Lung (tissue), 12 donors: ENCODE data around the gene UBE2I. TPM values are rescaled to one million over a fixed set of nuclear protein-coding genes. Genes with fewer than 3 reads are reported as not detected.

Experiments used
- ATAC-seq: fragments of 200-7000 bp; cut with Tn5 transposase; one replicate; pipeline ENCODE4 v1.9.1; 2020; ENCODE audit warnings: moderate number of reproducible peaks; ENCODE audit not compliant: insufficient read depth, low FRiP score
- DNase-seq, 3 donors: peaks; one replicate each; pipeline ENCODE4 v3.0.0-alpha.2; 2013 to 2017
- H3K27ac ChIP-seq, 2 donors: one replicate each; pipeline ENCODE4 v1.5.1; 2013; ENCODE audit warnings: mild to moderate bottlenecking in 2 of 2, moderate library complexity in 2 of 2, control low read depth in 1 of 2, inconsistent platforms in 1 of 2, low read depth in 1 of 2, low read length in 1 of 2
- H3K27me3 ChIP-seq, 3 donors: one replicate each; pipeline ENCODE4 v1.5.1; 2013; ENCODE audit warnings: low read length in 2 of 3; ENCODE audit not compliant: control insufficient read depth in 3 of 3, insufficient read depth in 3 of 3
- H3K36me3 ChIP-seq, 4 donors: one replicate each; pipeline ENCODE4 v1.5.1; 2013; ENCODE audit warnings: low read length in 4 of 4, mild to moderate bottlenecking in 1 of 4, moderate library complexity in 1 of 4; ENCODE audit not compliant: control insufficient read depth in 4 of 4, insufficient read depth in 4 of 4
- H3K4me1 ChIP-seq, 5 donors: one replicate each; pipeline ENCODE4 v1.5.1; 2013; ENCODE audit warnings: low read length in 5 of 5, mild to moderate bottlenecking in 2 of 5, moderate library complexity in 1 of 5; ENCODE audit not compliant: control insufficient read depth in 5 of 5, insufficient read depth in 5 of 5
- H3K4me3 ChIP-seq: one replicate; pipeline ENCODE4 v1.5.1; 2013; ENCODE audit warnings: mild to moderate bottlenecking, control low read depth, moderate library complexity
- H3K9ac ChIP-seq, 2 donors: one replicate each; pipeline ENCODE4 v1.5.1; 2013; ENCODE audit warnings: low read length in 2 of 2, control low read depth in 1 of 2; ENCODE audit not compliant: insufficient read depth in 1 of 2
- H3K9me3 ChIP-seq, 4 donors: one replicate each; pipeline ENCODE4 v1.5.1; 2013; ENCODE audit warnings: low read length in 3 of 4, mild to moderate bottlenecking in 1 of 4, moderate library complexity in 1 of 4; ENCODE audit not compliant: control insufficient read depth in 4 of 4, insufficient read depth in 3 of 4
- WGBS, 2 donors: extraction: QIAGEN DNeasy Blood & Tissue Kit; methylation state at CpG; one replicate each; pipeline ENCODE4 v1.1.7; 2013; 5-methylcytosine and 5-hydroxymethylcytosine counted together
- polyA plus RNA-seq, 2 donors: library from polyadenylated mRNA; stranded (reverse); fragments of 200-250 nt; gene quantifications; one replicate each; pipeline ENCODE4 v1.2.1, GENCODE V29; 2013
- total RNA-seq, 2 donors: library from RNA; depleted of rRNA in 1 of 2; stranded (reverse); fragments of >200 nt in 1 of 2; gene quantifications; one replicate each; pipeline ENCODE4 v1.2.1, GENCODE V29; 2014 to 2021
- TF ChIP-seq, protein P1 (sequence below): IDR thresholded peaks from 2 replicates; pipeline ENCODE4 v1.5.1; 2012; ENCODE audit warnings: mild to moderate bottlenecking; ENCODE audit errors: control extremely low read depth, extremely low read depth
- donor health status: control.
- donor health status: control.
- donor health status: Bipolar disorder and iron deficiency.
- donor health status: healthy.
- donor health status: DM: yes; HTN: yes; CAD: no.

The UBE2I gene
- total and polyA plus RNA-seq, 4 donors = 63.9 to 96.8 (median 81.5) TPM

DNA sequence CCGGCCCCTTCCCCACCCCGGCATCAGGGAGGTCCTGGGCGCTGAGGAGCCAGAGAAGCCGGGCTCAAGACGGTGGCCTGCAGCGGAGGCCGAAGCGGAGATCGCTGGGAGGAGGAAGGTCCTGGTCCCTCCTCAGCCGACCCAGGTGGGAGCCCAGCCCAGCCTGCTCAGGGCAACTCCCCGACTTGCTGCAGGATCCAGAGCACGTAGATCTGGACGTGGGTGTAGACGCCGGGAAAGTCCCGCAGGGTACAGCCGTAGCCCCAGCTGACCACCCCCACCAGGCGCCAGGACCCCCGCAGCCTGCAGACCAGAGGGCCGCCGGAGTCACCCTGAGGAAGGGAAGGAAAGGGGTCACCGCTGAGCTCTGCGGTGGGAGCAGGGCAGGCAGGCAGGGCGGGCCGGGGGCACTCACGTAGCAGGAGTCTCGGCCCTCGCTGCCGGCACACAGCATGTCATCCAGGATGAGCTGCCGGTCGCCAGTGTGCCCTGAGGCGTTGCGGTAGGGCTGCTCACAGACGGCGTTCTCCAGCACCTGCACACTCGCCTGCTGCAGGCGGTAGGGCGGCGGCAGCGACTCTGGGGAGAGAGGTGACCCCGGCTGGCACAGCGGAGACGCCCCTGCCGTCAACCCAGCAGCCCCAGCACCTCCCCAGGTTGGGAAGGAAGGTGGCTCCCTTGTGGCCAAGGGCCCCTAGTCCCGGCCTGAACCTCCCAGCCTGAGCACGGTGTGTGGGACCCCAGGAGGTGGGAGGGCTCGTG is 48.1 kb upstream of the UBE2I start:
- no peak for ATAC-seq
- no peak for DNase-seq
- Histone ChIP-seq H3K9ac (no peak overlapping the region), H3K27me3 (peaks cover 6 to 40% (median 17%) of the 10 kb centered on the region in 3 donors), H3K4me3 (no peak overlapping the region), H3K4me1 (peaks cover 0 to 7% (median 0%) of the 10 kb centered on the region in 5 donors), H3K36me3 (no peaks in the 10 kb centered on the region), H3K9me3 (peaks cover 0 to 11% (median 0%) of the 10 kb centered on the region in 4 donors), H3K27ac (no peak overlapping the region)
- TF ChIP-seq, protein P1, sequence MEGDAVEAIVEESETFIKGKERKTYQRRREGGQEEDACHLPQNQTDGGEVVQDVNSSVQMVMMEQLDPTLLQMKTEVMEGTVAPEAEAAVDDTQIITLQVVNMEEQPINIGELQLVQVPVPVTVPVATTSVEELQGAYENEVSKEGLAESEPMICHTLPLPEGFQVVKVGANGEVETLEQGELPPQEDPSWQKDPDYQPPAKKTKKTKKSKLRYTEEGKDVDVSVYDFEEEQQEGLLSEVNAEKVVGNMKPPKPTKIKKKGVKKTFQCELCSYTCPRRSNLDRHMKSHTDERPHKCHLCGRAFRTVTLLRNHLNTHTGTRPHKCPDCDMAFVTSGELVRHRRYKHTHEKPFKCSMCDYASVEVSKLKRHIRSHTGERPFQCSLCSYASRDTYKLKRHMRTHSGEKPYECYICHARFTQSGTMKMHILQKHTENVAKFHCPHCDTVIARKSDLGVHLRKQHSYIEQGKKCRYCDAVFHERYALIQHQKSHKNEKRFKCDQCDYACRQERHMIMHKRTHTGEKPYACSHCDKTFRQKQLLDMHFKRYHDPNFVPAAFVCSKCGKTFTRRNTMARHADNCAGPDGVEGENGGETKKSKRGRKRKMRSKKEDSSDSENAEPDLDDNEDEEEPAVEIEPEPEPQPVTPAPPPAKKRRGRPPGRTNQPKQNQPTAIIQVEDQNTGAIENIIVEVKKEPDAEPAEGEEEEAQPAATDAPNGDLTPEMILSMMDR = no peak
- WGBS, 2 donors = 11 to 16% methylated on average over 44 to 47 of the region's 47 CpGs

- peaks cover 6 to 40% (median 17%) of the 10 kb centered on the region in 3 donors for H3K27me3 ChIP-seq
- ATAC-seq = no peak
- DNase-seq = no peak
Measured at GRCh38 chr16:1262210-1262845, 47.1 kb upstream of the UBE2I start.

GRCh38 chr16:1262846-1263221 is 46.6 kb upstream of the UBE2I start:
- WGBS, 2 donors = 81 to 87% methylated on average over 9 of the region's 9 CpGs
- no peak for ATAC-seq
- H3K27me3 ChIP-seq = peaks cover 6 to 40% (median 17%) of the 10 kb centered on the region in 3 donors
- H3K27ac ChIP-seq = no peak overlapping the region
- peaks cover 0 to 7% (median 0%) of the 10 kb centered on the region in 5 donors for H3K4me1 ChIP-seq
- TF ChIP-seq, protein P1 = no peak
- DNase-seq = no peak
- H3K9ac ChIP-seq = no peak overlapping the region
- no peak overlapping the region for H3K4me3 ChIP-seq
- H3K36me3 ChIP-seq = no peaks in the 10 kb centered on the region
- H3K9me3 ChIP-seq = peaks cover 0 to 15% (median 0%) of the 10 kb centered on the region in 4 donors

More at GRCh38 chr16:1262210-1262845, 47.1 kb upstream of the UBE2I start:
- TF ChIP-seq, protein P1 = no peak
- no peak overlapping the region for H3K4me3 ChIP-seq
- 85 to 87% methylated on average over 32 of the region's 32 CpGs for WGBS, 2 donors
- H3K9ac ChIP-seq = no peak overlapping the region
- H3K27ac ChIP-seq = no peak overlapping the region
- no peaks in the 10 kb centered on the region for H3K36me3 ChIP-seq
- peaks cover 0 to 15% (median 0%) of the 10 kb centered on the region in 4 donors for H3K9me3 ChIP-seq
- peaks cover 0 to 7% (median 0%) of the 10 kb centered on the region in 5 donors for H3K4me1 ChIP-seq
